IMR-90 (cell line): Measurements from ENCODE around the gene RTEL1. TPM values are rescaled to one million over a fixed set of nuclear protein-coding genes. Genes with fewer than 3 reads are reported as not detected.
A peak's percentile ranks its signal among the peaks of the same experiment; 100 is the strongest.

ENCODE experiments used
- ATAC-seq: fragments of 200-7000 bp; cut with Tn5 transposase; 2 replicates; pipeline ENCODE4 v1.9.1; 2020; ENCODE audit warnings: low read depth, mild to moderate bottlenecking, moderate library complexity
- BruUV-seq: library from RNA; stranded (reverse); fragments of 400-500 nt; replicated peaks from 2 replicates; lab custom pipeline; 2021; lab: Mats Ljungman, UMichigan
- CTCF ChIA-PET: fragments of 300-600 bp; formaldehyde crosslinking; extraction: SDS; loops from one replicate; lab custom pipeline; 2021; ENCODE audit warnings: antibody characterized with exemption; lab: Yijun Ruan, JAX
- POLR2A ChIA-PET: fragments of 300-600 bp; sonication (Branson Sonifier 250); formaldehyde crosslinking; loops from one replicate; lab custom pipeline; 2022; ENCODE audit warnings: antibody characterized with exemption; ENCODE audit not compliant: unreplicated experiment; lab: Charles Lee
- DNase-seq: peaks from one replicate; pipeline ENCODE4 v3.0.0; 2013
- H2AFZ ChIP-seq: replicated peaks from 2 replicates; pipeline ENCODE3; 2013; ENCODE audit warnings: low read length, mild to moderate bottlenecking; ENCODE audit not compliant: poor library complexity
- H2AK5ac ChIP-seq: 2 replicates; pipeline ENCODE4 v1.6.1; 2013; ENCODE audit warnings: low read depth, low read length, inconsistent platforms
- H2AK9ac ChIP-seq: replicated peaks from 2 replicates; pipeline ENCODE3; 2013; ENCODE audit warnings: mild to moderate bottlenecking, low read depth, low read length, moderate library complexity; ENCODE audit not compliant: poor library complexity
- H2BK120ac ChIP-seq: 2 replicates; pipeline ENCODE4 v1.6.1; 2013; ENCODE audit warnings: low read depth, low read length, inconsistent platforms
- H2BK15ac ChIP-seq: 3 replicates; pipeline ENCODE4 v1.6.1; 2013; ENCODE audit warnings: low read depth, low read length, inconsistent platforms
- H2BK20ac ChIP-seq: 2 replicates; pipeline ENCODE4 v1.6.1; 2013; ENCODE audit warnings: low read depth, mild to moderate bottlenecking, inconsistent platforms, low read length, moderate library complexity
- H2BK5ac ChIP-seq: 2 replicates; pipeline ENCODE4 v1.6.1; 2013; ENCODE audit warnings: mild to moderate bottlenecking, low read depth, low read length, inconsistent platforms; ENCODE audit not compliant: poor library complexity, severe bottlenecking
- H3K14ac ChIP-seq: replicated peaks from 2 replicates; pipeline ENCODE4 v1.6.1; 2013; ENCODE audit warnings: low read depth, low read length, inconsistent platforms
- H3K18ac ChIP-seq: 2 replicates; pipeline ENCODE4 v1.6.1; 2013; ENCODE audit warnings: low read depth, low read length, control low read depth
- H3K23ac ChIP-seq: 2 replicates; pipeline ENCODE4 v1.6.1; 2013; ENCODE audit warnings: low read depth, low read length, inconsistent platforms
- H3K27ac ChIP-seq: 2 replicates; pipeline ENCODE4 v1.5.1; 2013; ENCODE audit warnings: mild to moderate bottlenecking, control low read depth, low read length; ENCODE audit not compliant: insufficient read depth
- H3K27me3 ChIP-seq: 2 replicates; pipeline ENCODE4 v1.6.1; 2013; ENCODE audit warnings: low read length; ENCODE audit not compliant: control insufficient read depth, insufficient read depth
- H3K36me3 ChIP-seq: 2 replicates; pipeline ENCODE4 v1.6.1; 2013; ENCODE audit warnings: low read length, mixed read lengths; ENCODE audit not compliant: control insufficient read depth, insufficient read depth
- H3K4ac ChIP-seq: 2 replicates; pipeline ENCODE4 v1.6.1; 2013; ENCODE audit warnings: low read depth, low read length, inconsistent platforms
- H3K4me1 ChIP-seq: 2 replicates; pipeline ENCODE4 v1.6.1; 2013; ENCODE audit warnings: low read length, mixed read lengths; ENCODE audit not compliant: control insufficient read depth, insufficient read depth
- H3K4me2 ChIP-seq: 2 replicates; pipeline ENCODE4 v1.6.1; 2013; ENCODE audit warnings: low read depth, mild to moderate bottlenecking, control low read depth, low read length, moderate library complexity
- H3K4me3 ChIP-seq: 2 replicates; pipeline ENCODE4 v1.5.1; 2013; ENCODE audit warnings: low read depth, mild to moderate bottlenecking, control low read depth, low read length, moderate library complexity; ENCODE audit not compliant: insufficient read depth
- H3K56ac ChIP-seq: 2 replicates; pipeline ENCODE4 v1.6.1; 2013; ENCODE audit warnings: low read length, inconsistent platforms; ENCODE audit not compliant: insufficient read depth; ENCODE audit errors: extremely low read depth
- H3K79me1 ChIP-seq, 2 experiments: 2 replicates each; pipeline ENCODE4 v1.6.1; 2013; ENCODE audit warnings: low read length in 2 of 2, inconsistent platforms in 1 of 2, low read depth in 1 of 2
- H3K9ac ChIP-seq: 2 replicates; pipeline ENCODE4 v1.6.1; 2013; ENCODE audit warnings: low read depth, low read length, control low read depth
- H3K9me1 ChIP-seq: 2 replicates; pipeline ENCODE4 v1.6.1; 2013; ENCODE audit warnings: low read length, inconsistent platforms; ENCODE audit not compliant: insufficient read depth
- H3K9me3 ChIP-seq: 2 replicates; pipeline ENCODE4 v1.6.1; 2013; ENCODE audit warnings: low read length; ENCODE audit not compliant: control insufficient read depth, insufficient read depth
- H4K20me1 ChIP-seq: 2 replicates; pipeline ENCODE4 v1.6.1; 2013; ENCODE audit warnings: low read length, inconsistent platforms; ENCODE audit not compliant: insufficient read depth
- H4K5ac ChIP-seq: 2 replicates; pipeline ENCODE4 v1.6.1; 2013; ENCODE audit warnings: mild to moderate bottlenecking, low read depth, low read length, control low read depth
- H4K8ac ChIP-seq, 2 experiments: 2 replicates each; pipeline ENCODE4 v1.6.1; 2013; ENCODE audit warnings: low read depth in 2 of 2, low read length in 2 of 2, control low read depth in 1 of 2, inconsistent platforms in 1 of 2
- H4K91ac ChIP-seq: 2 replicates; pipeline ENCODE4 v1.6.1; 2013; ENCODE audit warnings: low read depth, low read length, inconsistent platforms; ENCODE audit not compliant: insufficient read depth
- BHLHE40 ChIP-seq: fragments of 150-350 bp; IDR thresholded peaks from 2 replicates; pipeline ENCODE4 v1.6.1; 2016; ENCODE audit warnings: mild to moderate bottlenecking, low read depth, low read length
- CEBPB ChIP-seq: IDR thresholded peaks from 2 replicates; pipeline ENCODE4 v1.6.1; 2012; ENCODE audit warnings: low read depth, low read length, improper control_type of control experiment
- CHD1 ChIP-seq: IDR thresholded peaks from 2 replicates; pipeline ENCODE4 v1.6.1; 2012; ENCODE audit warnings: low read depth, low read length, improper control_type of control experiment
- CTCF ChIP-seq: conservative IDR thresholded peaks from 2 replicates; pipeline ENCODE4 v1.5.1; 2012; ENCODE audit warnings: mild to moderate bottlenecking, low read depth, low read length, improper control_type of control experiment
- ELK1 ChIP-seq: fragments of 150-350 bp; IDR thresholded peaks from 2 replicates; pipeline ENCODE4 v1.6.1; 2016; ENCODE audit warnings: low read depth, mild to moderate bottlenecking, low read length, moderate library complexity, borderline replicate concordance
- FOS ChIP-seq: fragments of 150-350 bp; IDR thresholded peaks from 2 replicates; pipeline ENCODE4 v1.6.1; 2016; ENCODE audit warnings: low read depth, low read length
- MAFK ChIP-seq: IDR thresholded peaks from 2 replicates; pipeline ENCODE4 v1.6.1; 2012; ENCODE audit warnings: low read depth, low read length, improper control_type of control experiment
- MAZ ChIP-seq: IDR thresholded peaks from 2 replicates; pipeline ENCODE4 v1.6.1; 2012; ENCODE audit warnings: low read depth, mild to moderate bottlenecking, low read length, improper control_type of control experiment, moderate library complexity, borderline replicate concordance
- MXI1 ChIP-seq: IDR thresholded peaks from 2 replicates; pipeline ENCODE4 v1.6.1; 2012; ENCODE audit warnings: low read depth, mild to moderate bottlenecking, low read length, moderate library complexity, borderline replicate concordance
- NFE2L2 ChIP-seq: fragments of 150-350 bp; IDR thresholded peaks from 2 replicates; pipeline ENCODE4 v1.6.1; 2016; ENCODE audit warnings: low read depth, mild to moderate bottlenecking, low read length
- POLR2A ChIP-seq: IDR thresholded peaks from 2 replicates; pipeline ENCODE4 v1.6.1; 2012; ENCODE audit warnings: mild to moderate bottlenecking, low read depth, low read length
- RAD21 ChIP-seq: IDR thresholded peaks from 2 replicates; pipeline ENCODE4 v1.6.1; 2012; ENCODE audit warnings: low read length, improper control_type of control experiment
- RCOR1 ChIP-seq: IDR thresholded peaks from 2 replicates; pipeline ENCODE4 v1.6.1; 2012; ENCODE audit warnings: mild to moderate bottlenecking, low read length, improper control_type of control experiment; ENCODE audit not compliant: insufficient replicate concordance
- RFX5 ChIP-seq: IDR thresholded peaks from 2 replicates; pipeline ENCODE4 v1.8.0; 2012; ENCODE audit warnings: low read depth, mild to moderate bottlenecking, low read length, moderate library complexity
- SMC3 ChIP-seq: fragments of 150-350 bp; IDR thresholded peaks from 2 replicates; pipeline ENCODE4 v1.6.1; 2016; ENCODE audit warnings: low read depth, mild to moderate bottlenecking, antibody characterized with exemption, low read length, moderate library complexity
- USF2 ChIP-seq: fragments of 150-350 bp; IDR thresholded peaks from 2 replicates; pipeline ENCODE4 v1.6.1; 2017; ENCODE audit warnings: mild to moderate bottlenecking, antibody characterized with exemption, low read length, low read depth
- WGBS, 2 experiments: methylation state at CpG; one replicate each; pipeline versions ENCODE4 v1.1.5 to v1.1.7; 2013; ENCODE audit warnings: missing lambda C conversion rate in 2 of 2; ENCODE audit not compliant: insufficient read length in 1 of 2; ENCODE audit errors: extremely low coverage in 2 of 2; 5-methylcytosine and 5-hydroxymethylcytosine counted together
- dilution Hi-C: fragments of 300-500 bp; cut with HindIII; formaldehyde crosslinking; loops from one replicate; pipeline ENCODE4 v1.14.3; 2018; ENCODE audit warnings: low sequenced_read_pairs; ENCODE audit not compliant: unreplicated experiment
- in situ Hi-C: fragments of 300-500 bp; cut with MboI; formaldehyde crosslinking; loops from 3 replicates; pipeline ENCODE4 v1.14.3; 2019; ENCODE audit warnings: low sequenced_read_pairs, inconsistent platforms, mixed read lengths
- intact Hi-C: fragments of 100-400 bp; cut with micrococcal nuclease; formaldehyde crosslinking; loops from 2 replicates; pipeline ENCODE4 v1.10.0; 2022
- polyA plus RNA-seq, 3 experiments: library from polyadenylated mRNA; depleted of rRNA; stranded (reverse); fragments of >200 nt; gene quantifications; 2 replicates each; pipeline ENCODE4 v1.2.3, GENCODE V29; 2012; ENCODE audit warnings: low replicate concordance in 1 of 3
- total RNA-seq: library from RNA; depleted of rRNA; stranded (reverse); fragments of >200 nt; gene quantifications from 2 replicates; pipeline ENCODE4 v1.2.3, GENCODE V29; 2012

RTEL1 gene
- total and polyA plus RNA-seq, 2 of the 4 experiments (the other 2 are of a cell fraction): 14.7 to 18.8 TPM

GRCh38 chr20:63619505-63619904 is 38.6 kb upstream of the RTEL1 start:
- Histone ChIP-seq H2BK15ac (no peak overlapping the region), H3K18ac (no peak overlapping the region), H2BK20ac (no peak overlapping the region), H3K27ac (no peak overlapping the region), H3K4me2 (no peak overlapping the region), H3K79me1 (peaks cover 29 to 78% of the 10 kb centered on the region in 2 experiments), H4K91ac (no peak overlapping the region), H2AK5ac (no peak overlapping the region), H4K8ac (no peak overlapping the region), H3K27me3 (no peaks in the 10 kb centered on the region), H3K4me1 (no peaks in the 10 kb centered on the region), H3K4me3 (no peak overlapping the region), H2AFZ (no peak overlapping the region), H3K14ac (no peak overlapping the region), H3K9me3 (no peaks in the 10 kb centered on the region), H3K9me1 (peaks cover 3% of the 10 kb centered on the region; the same call in 1 of the 2 replicates), H3K4ac (no peak overlapping the region), H3K56ac (no peak overlapping the region), H3K23ac (no peak overlapping the region), H3K9ac (no peak overlapping the region), H2BK5ac (no peak overlapping the region), H2BK120ac (no peak overlapping the region), H3K36me3 (peaks cover 34% of the 10 kb centered on the region), H2AK9ac (peak overlapping the region; percentile 28), H4K20me1 (peaks cover 22% of the 10 kb centered on the region), H4K5ac (no peak overlapping the region)
- DNase-seq (no peak), ATAC-seq (no peak)
- intact Hi-C loops (no loop called here), in situ Hi-C loops (no loop called here), dilution Hi-C loops (no loop called here)
- CTCF ChIA-PET: no interaction called here
- WGBS, 2 experiments: 100% methylated on average over 2 of the region's 13 CpGs; no CpG with 5 or more reads in 1 of the 2 experiments
- TF ChIP-seq SMC3 (no peak), CHD1 (no peak), MXI1 (no peak), NFE2L2 (no peak), CEBPB (no peak), USF2 (no peak), BHLHE40 (no peak), RFX5 (no peak), POLR2A (no peak), RCOR1 (no peak), CTCF (no peak), FOS (no peak), MAZ (no peak), RAD21 (no peak), ELK1 (no peak), MAFK (no peak)
- BruUV-seq: no TSS peak
- POLR2A ChIA-PET: no interaction called here
